ENCODE data around the gene B4GALT2. TPM values are rescaled to one million over a fixed set of nuclear protein-coding genes. Genes with fewer than 3 reads are reported as not detected.

The B4GALT2 gene
- total and polyA plus RNA-seq, 10 of the 15 experiments (the other 5 are each of a cell fraction or from before 2014, with no cell fraction given) = 0.98 to 61.0 (median 23.4) TPM

DNA sequence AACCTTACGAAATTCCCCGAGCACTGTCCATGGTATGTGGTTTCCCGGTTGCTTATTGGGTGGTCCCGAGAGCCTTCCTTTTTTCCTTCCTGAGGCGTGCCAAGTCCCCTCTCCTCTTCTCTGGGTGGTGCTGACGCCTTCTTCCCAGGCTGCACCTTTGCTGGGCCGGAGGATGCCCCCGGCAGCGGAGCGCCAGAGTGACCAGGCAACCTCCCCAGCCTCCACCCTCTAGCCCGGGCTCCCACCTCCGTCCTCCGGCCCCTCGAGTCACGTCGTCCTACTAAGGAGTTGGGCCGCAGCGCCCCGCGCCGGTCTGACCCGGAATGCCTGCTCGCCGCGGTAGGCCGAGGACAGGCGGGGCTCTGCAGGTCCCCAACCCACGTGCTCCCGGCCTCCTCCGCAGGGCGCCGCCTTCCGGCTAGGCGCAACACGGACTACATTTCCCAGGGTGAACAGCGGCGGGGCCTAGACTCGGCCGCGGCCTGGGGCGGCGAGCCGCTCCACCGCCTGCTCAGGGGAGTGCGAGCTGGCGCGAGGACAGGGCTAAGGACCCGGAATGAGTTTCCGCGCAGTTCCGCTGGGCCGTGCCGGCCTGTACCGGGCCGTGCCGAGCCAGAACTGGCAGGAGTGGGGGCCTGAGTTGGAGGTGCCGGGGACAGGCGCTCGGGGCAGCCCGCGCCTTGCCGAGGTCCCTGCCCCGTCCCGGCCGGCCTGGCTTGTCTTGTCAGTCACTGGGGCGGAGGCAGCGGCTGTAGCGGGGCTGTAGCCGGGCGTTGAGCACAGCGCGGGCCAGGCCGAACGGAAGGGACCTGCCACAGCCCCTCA, 32.6 kb upstream of the B4GALT2 start, which contains the start of gene IPO13 (continued):
- TF ChIP-seq, protein P1, sequence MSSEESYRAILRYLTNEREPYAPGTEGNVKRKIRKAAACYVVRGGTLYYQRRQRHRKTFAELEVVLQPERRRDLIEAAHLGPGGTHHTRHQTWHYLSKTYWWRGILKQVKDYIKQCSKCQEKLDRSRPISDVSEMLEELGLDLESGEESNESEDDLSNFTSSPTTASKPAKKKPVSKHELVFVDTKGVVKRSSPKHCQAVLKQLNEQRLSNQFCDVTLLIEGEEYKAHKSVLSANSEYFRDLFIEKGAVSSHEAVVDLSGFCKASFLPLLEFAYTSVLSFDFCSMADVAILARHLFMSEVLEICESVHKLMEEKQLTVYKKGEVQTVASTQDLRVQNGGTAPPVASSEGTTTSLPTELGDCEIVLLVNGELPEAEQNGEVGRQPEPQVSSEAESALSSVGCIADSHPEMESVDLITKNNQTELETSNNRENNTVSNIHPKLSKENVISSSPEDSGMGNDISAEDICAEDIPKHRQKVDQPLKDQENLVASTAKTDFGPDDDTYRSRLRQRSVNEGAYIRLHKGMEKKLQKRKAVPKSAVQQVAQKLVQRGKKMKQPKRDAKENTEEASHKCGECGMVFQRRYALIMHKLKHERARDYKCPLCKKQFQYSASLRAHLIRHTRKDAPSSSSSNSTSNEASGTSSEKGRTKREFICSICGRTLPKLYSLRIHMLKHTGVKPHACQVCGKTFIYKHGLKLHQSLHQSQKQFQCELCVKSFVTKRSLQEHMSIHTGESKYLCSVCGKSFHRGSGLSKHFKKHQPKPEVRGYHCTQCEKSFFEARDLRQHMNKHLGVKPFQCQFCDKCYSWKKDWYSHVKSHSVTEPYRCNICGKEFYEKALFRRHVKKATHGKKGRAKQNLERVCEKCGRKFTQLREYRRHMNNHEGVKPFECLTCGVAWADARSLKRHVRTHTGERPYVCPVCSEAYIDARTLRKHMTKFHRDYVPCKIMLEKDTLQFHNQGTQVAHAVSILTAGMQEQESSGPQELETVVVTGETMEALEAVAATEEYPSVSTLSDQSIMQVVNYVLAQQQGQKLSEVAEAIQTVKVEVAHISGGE (CRISPR knock-in tag; IDR thresholded peaks at IDR 0.05) = no peak
- TF ChIP-seq POLR2AphosphoS5 (IDR thresholded peaks at IDR 0.05; ENCODE audit: low read length) (peak; percentile 89), RB1 (IDR thresholded peaks at IDR 0.05; ENCODE audit: borderline replicate concordance) (peak; percentile 99), ASH2L (IDR thresholded peaks at IDR 0.05; ENCODE audit: borderline replicate concordance, low read depth) (no peak), STAT3 (IDR thresholded peaks at IDR 0.05; ENCODE audit: low read depth, low read length) (no peak), CBFB (IDR thresholded peaks at IDR 0.05; ENCODE audit: low read depth) (peak; percentile 68; the same call in 1 of the 2 replicates), PML (IDR thresholded peaks at IDR 0.05; ENCODE audit: low read length) (peak; percentile 43; the same call in 1 of the 2 replicates), TARDBP (IDR thresholded peaks at IDR 0.05; ENCODE audit: borderline replicate concordance) (0 out of 2 replicates have a peak, but pooled peaks have one; percentile 74), GABPA (IDR thresholded peaks at IDR 0.05; ENCODE audit: low read depth) (no peak), FOXM1 (IDR thresholded peaks at IDR 0.05; ENCODE audit: low read depth, low read length) (no peak), BRCA1 (IDR thresholded peaks at IDR 0.05; ENCODE audit: low read depth, low read length) (no peak; the same call in 1 of the 2 replicates), NR2C2 (IDR thresholded peaks at IDR 0.05; ENCODE audit: borderline replicate concordance, control insufficient read depth, insufficient read length, low read depth) (no peak)
- TF ChIP-seq, protein P2, sequence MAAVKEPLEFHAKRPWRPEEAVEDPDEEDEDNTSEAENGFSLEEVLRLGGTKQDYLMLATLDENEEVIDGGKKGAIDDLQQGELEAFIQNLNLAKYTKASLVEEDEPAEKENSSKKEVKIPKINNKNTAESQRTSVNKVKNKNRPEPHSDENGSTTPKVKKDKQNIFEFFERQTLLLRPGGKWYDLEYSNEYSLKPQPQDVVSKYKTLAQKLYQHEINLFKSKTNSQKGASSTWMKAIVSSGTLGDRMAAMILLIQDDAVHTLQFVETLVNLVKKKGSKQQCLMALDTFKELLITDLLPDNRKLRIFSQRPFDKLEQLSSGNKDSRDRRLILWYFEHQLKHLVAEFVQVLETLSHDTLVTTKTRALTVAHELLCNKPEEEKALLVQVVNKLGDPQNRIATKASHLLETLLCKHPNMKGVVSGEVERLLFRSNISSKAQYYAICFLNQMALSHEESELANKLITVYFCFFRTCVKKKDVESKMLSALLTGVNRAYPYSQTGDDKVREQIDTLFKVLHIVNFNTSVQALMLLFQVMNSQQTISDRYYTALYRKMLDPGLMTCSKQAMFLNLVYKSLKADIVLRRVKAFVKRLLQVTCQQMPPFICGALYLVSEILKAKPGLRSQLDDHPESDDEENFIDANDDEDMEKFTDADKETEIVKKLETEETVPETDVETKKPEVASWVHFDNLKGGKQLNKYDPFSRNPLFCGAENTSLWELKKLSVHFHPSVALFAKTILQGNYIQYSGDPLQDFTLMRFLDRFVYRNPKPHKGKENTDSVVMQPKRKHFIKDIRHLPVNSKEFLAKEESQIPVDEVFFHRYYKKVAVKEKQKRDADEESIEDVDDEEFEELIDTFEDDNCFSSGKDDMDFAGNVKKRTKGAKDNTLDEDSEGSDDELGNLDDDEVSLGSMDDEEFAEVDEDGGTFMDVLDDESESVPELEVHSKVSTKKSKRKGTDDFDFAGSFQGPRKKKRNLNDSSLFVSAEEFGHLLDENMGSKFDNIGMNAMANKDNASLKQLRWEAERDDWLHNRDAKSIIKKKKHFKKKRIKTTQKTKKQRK (IDR thresholded peaks at IDR 0.05; ENCODE audit: low read depth, low read length) = no peak
- TF ChIP-seq, protein P3, sequence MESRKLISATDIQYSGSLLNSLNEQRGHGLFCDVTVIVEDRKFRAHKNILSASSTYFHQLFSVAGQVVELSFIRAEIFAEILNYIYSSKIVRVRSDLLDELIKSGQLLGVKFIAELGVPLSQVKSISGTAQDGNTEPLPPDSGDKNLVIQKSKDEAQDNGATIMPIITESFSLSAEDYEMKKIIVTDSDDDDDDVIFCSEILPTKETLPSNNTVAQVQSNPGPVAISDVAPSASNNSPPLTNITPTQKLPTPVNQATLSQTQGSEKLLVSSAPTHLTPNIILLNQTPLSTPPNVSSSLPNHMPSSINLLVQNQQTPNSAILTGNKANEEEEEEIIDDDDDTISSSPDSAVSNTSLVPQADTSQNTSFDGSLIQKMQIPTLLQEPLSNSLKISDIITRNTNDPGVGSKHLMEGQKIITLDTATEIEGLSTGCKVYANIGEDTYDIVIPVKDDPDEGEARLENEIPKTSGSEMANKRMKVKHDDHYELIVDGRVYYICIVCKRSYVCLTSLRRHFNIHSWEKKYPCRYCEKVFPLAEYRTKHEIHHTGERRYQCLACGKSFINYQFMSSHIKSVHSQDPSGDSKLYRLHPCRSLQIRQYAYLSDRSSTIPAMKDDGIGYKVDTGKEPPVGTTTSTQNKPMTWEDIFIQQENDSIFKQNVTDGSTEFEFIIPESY (IDR thresholded peaks at IDR 0.05) = peak; percentile 74; the same call in 1 of the 2 replicates
- TF ChIP-seq, protein P4, sequence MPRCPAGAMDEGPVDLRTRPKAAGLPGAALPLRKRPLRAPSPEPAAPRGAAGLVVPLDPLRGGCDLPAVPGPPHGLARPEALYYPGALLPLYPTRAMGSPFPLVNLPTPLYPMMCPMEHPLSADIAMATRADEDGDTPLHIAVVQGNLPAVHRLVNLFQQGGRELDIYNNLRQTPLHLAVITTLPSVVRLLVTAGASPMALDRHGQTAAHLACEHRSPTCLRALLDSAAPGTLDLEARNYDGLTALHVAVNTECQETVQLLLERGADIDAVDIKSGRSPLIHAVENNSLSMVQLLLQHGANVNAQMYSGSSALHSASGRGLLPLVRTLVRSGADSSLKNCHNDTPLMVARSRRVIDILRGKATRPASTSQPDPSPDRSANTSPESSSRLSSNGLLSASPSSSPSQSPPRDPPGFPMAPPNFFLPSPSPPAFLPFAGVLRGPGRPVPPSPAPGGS (IDR thresholded peaks at IDR 0.05; ENCODE audit: borderline replicate concordance, insufficient read depth, low read depth, low read length, poor library complexity, severe bottlenecking) = no peak
- TF ChIP-seq, protein P5, sequence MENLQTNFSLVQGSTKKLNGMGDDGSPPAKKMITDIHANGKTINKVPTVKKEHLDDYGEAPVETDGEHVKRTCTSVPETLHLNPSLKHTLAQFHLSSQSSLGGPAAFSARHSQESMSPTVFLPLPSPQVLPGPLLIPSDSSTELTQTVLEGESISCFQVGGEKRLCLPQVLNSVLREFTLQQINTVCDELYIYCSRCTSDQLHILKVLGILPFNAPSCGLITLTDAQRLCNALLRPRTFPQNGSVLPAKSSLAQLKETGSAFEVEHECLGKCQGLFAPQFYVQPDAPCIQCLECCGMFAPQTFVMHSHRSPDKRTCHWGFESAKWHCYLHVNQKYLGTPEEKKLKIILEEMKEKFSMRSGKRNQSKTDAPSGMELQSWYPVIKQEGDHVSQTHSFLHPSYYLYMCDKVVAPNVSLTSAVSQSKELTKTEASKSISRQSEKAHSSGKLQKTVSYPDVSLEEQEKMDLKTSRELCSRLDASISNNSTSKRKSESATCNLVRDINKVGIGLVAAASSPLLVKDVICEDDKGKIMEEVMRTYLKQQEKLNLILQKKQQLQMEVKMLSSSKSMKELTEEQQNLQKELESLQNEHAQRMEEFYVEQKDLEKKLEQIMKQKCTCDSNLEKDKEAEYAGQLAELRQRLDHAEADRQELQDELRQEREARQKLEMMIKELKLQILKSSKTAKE (IDR thresholded peaks at IDR 0.05; ENCODE audit: low read depth, poor library complexity, severe bottlenecking) = no peak

Measured in GM12878 (cell line).